MM.1S (cell line): Measurements from ENCODE around the gene HS3ST6.

Experiments
- DNase-seq: peaks from one replicate; pipeline ENCODE4 v3.0.0-alpha.2; 2015
- H2AFZ ChIP-seq: fragments of 300-600 bp; sonication (generic); 2 replicates; pipeline ENCODE4 v1.6.0; 2016; ENCODE audit warnings: antibody characterized with exemption, low read length
- H3F3A ChIP-seq: fragments of 300-600 bp; sonication (generic); 2 replicates; pipeline ENCODE4 v1.6.1; 2016; ENCODE audit warnings: mild to moderate bottlenecking, antibody characterized with exemption, low read length, moderate library complexity, mixed read lengths; ENCODE audit not compliant: insufficient read depth
- H3K27ac ChIP-seq: fragments of 300-600 bp; sonication (generic); 2 replicates; pipeline ENCODE4 v1.5.1; 2016; ENCODE audit warnings: mild to moderate bottlenecking, low read length
- H3K27me3 ChIP-seq: fragments of 300-600 bp; sonication (generic); replicated peaks from 2 replicates; pipeline ENCODE4 v1.6.0; 2016; ENCODE audit warnings: low read length; ENCODE audit not compliant: insufficient read depth
- H3K36me3 ChIP-seq: fragments of 300-600 bp; sonication (generic); replicated peaks from 2 replicates; pipeline ENCODE4 v1.6.1; 2016; ENCODE audit warnings: mild to moderate bottlenecking, low read length, mixed read lengths; ENCODE audit not compliant: insufficient read depth
- H3K4me1 ChIP-seq: fragments of 300-600 bp; sonication (generic); 2 replicates; pipeline ENCODE4 v1.6.1; 2016; ENCODE audit warnings: low read length, mixed read lengths
- H3K4me2 ChIP-seq: fragments of 300-600 bp; sonication (generic); 2 replicates; pipeline ENCODE4 v1.6.0; 2016; ENCODE audit warnings: low read depth, low read length
- H3K4me3 ChIP-seq: fragments of 300-600 bp; sonication (generic); 2 replicates; pipeline ENCODE4 v1.5.1; 2016; ENCODE audit warnings: low read length, mixed read lengths
- H3K79me2 ChIP-seq: fragments of 300-600 bp; sonication (generic); 2 replicates; pipeline ENCODE4 v1.6.1; 2016; ENCODE audit warnings: mixed run types, low read length, mixed read lengths
- H3K9ac ChIP-seq: fragments of 300-600 bp; sonication (generic); 2 replicates; pipeline ENCODE4 v1.6.1; 2016; ENCODE audit warnings: low read length, mixed read lengths
- H3K9me2 ChIP-seq: fragments of 300-600 bp; sonication (generic); replicated peaks from 2 replicates; pipeline ENCODE4 v1.6.1; 2016; ENCODE audit warnings: mild to moderate bottlenecking, low read length, mixed read lengths; ENCODE audit not compliant: insufficient read depth
- H3K9me3 ChIP-seq: fragments of 300-600 bp; sonication (generic); replicated peaks from 2 replicates; pipeline ENCODE4 v1.6.1; 2016; ENCODE audit warnings: mild to moderate bottlenecking, low read length, mixed read lengths; ENCODE audit not compliant: insufficient read depth
- H4K20me1 ChIP-seq: fragments of 300-600 bp; sonication (generic); 2 replicates; pipeline ENCODE4 v1.6.1; 2016; ENCODE audit warnings: mild to moderate bottlenecking, low read length, moderate library complexity, mixed read lengths; ENCODE audit not compliant: insufficient read depth
- EZH2 ChIP-seq: fragments of 300-600 bp; sonication (generic); optimal IDR thresholded peaks from 2 replicates; pipeline ENCODE3; 2017; ENCODE audit warnings: low read depth, mild to moderate bottlenecking, antibody characterized with exemption, low read length, mixed read lengths
- EZH2phosphoT487 ChIP-seq: fragments of 300-600 bp; sonication (generic); IDR thresholded peaks from 2 replicates; pipeline ENCODE4 v1.6.1; 2018; ENCODE audit warnings: antibody characterized with exemption, low read length
- TF ChIP-seq, protein P1 (sequence below): fragments of 300-600 bp; sonication (generic); IDR thresholded peaks from 2 replicates; pipeline ENCODE4 v1.5.1; 2016; ENCODE audit warnings: antibody characterized with exemption, low read length, mixed read lengths

HS3ST6 gene

DNA sequence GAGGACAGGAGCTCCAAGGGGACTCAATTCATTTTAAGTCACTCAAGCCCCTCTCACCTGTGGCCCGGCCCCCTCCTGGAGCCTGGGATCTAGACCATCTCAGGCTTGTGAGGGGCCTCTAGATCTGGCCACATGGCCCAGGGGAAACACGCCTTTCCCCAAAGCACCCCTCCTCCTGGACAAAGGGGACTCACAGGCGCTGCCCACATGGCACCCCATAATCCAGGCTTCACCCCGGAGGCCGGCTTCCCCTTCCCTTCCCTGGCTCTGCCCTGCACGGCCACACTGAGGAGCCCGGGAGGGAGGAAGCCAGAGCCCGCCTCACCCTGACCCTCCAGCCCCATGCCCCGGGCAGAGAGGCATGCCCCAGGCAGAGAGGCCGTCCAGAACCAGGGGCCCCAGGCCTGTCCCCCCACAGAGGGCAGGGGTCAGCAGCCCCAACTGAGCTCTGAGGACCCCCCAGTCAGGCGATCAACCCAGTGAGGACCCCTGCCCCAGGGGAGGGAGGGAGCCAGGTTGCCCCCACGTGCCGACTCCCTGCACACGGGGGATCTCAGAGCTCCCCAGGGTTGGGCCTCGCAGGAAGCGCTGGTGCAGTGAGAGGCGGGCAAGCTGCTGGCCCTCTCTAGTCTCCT, 10.9 kb downstream of the HS3ST6 start:
- no peaks in the 10 kb centered on the region for H3K36me3 ChIP-seq
- H3K79me2 ChIP-seq = no peaks in the 10 kb centered on the region
- no peak overlapping the region for H3K9ac ChIP-seq
- no peaks in the 10 kb centered on the region for H3F3A ChIP-seq
- no peak overlapping the region for H3K4me3 ChIP-seq
- H4K20me1 ChIP-seq = no peaks in the 10 kb centered on the region
- no peak overlapping the region for H2AFZ ChIP-seq
- H3K27ac ChIP-seq = no peak overlapping the region
- H3K27me3 ChIP-seq = 0 out of 2 replicates have a peak, but pooled peaks cover 5% of the 10 kb centered on the region
- no peak overlapping the region for H3K4me2 ChIP-seq
- TF ChIP-seq EZH2phosphoT487 = no peak
- TF ChIP-seq, protein P1, sequence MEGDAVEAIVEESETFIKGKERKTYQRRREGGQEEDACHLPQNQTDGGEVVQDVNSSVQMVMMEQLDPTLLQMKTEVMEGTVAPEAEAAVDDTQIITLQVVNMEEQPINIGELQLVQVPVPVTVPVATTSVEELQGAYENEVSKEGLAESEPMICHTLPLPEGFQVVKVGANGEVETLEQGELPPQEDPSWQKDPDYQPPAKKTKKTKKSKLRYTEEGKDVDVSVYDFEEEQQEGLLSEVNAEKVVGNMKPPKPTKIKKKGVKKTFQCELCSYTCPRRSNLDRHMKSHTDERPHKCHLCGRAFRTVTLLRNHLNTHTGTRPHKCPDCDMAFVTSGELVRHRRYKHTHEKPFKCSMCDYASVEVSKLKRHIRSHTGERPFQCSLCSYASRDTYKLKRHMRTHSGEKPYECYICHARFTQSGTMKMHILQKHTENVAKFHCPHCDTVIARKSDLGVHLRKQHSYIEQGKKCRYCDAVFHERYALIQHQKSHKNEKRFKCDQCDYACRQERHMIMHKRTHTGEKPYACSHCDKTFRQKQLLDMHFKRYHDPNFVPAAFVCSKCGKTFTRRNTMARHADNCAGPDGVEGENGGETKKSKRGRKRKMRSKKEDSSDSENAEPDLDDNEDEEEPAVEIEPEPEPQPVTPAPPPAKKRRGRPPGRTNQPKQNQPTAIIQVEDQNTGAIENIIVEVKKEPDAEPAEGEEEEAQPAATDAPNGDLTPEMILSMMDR = no peak
- TF ChIP-seq EZH2 = no peak
- H3K9me3 ChIP-seq = no peaks in the 10 kb centered on the region
- no peak for DNase-seq
- H3K9me2 ChIP-seq = no peaks in the 10 kb centered on the region
- peaks cover 8% of the 10 kb centered on the region for H3K4me1 ChIP-seq

DNA sequence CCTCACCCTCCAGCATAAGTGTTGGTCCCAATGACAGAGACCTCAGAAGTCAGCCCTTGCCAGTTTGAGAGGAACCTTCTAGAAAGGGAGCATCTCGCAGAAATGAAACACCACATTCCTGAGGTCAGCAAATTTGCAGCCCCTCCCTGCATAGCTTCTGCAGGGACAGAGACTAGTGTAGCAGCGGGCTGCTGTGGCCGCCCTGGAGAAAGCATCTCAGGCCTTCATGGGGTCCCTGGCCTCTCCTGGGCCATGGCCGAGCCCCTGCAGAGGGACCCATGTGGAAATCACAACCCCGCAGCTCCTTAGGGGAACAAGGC, 11.4 kb downstream of the HS3ST6 start:
- Histone ChIP-seq H3K4me1 (peaks cover 8% of the 10 kb centered on the region), H3F3A (no peaks in the 10 kb centered on the region), H3K4me2 (no peak overlapping the region), H3K27me3 (0 out of 2 replicates have a peak, but pooled peaks cover 5% of the 10 kb centered on the region), H3K36me3 (no peaks in the 10 kb centered on the region), H3K9ac (no peak overlapping the region), H3K9me3 (no peaks in the 10 kb centered on the region), H3K79me2 (no peaks in the 10 kb centered on the region), H4K20me1 (no peaks in the 10 kb centered on the region), H3K4me3 (no peak overlapping the region), H3K9me2 (no peaks in the 10 kb centered on the region), H2AFZ (peak overlapping the region; percentile 27; the same call in 1 of the 2 replicates), H3K27ac (no peak overlapping the region)
- TF ChIP-seq, protein P1 = no peak
- TF ChIP-seq EZH2 (no peak), EZH2phosphoT487 (no peak)
- DNase-seq = peak; percentile 9

DNA sequence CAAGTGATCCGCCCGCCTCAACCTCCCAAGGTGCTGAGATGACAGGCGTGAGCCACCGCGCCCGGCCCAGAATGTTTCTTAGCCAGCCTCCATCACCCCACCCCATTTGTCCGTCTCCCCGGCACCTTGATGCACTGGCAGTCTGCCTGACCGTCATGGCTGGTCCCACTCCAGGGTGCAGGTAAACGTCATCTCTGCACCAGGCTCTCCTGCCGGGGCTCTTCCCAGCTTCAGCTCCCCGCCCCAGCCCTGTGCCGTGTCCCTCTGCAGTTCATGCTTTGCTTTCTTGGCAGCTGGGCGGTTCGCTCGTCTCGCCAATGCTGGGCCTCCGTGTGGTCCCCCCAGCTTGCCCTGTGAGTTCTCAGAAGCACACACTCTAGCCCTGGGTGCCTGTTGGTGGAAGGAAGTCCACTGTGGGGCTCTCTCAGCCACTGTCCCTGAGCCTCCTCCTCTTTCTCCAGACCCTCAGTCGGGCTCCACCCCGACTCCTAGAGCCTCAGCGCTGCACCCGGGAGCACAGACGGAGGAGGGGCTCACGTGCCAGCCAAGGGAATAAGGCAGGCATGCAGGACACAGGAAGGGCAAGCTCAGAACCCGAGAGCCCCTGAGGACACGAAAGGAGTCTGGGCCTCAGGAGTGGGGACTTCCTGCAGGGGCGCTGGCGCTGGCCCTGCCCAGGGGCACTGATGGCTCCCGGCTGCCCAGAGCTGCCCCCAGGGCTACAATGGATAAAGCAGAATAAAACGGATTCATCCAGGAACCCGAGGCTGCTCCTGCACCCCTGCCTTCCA, 12.0 kb downstream of the HS3ST6 start:
- Histone ChIP-seq H3K79me2 (no peaks in the 10 kb centered on the region), H3K9me3 (no peaks in the 10 kb centered on the region), H3K27ac (no peak overlapping the region), H3F3A (no peaks in the 10 kb centered on the region), H3K4me3 (no peak overlapping the region), H2AFZ (peak overlapping the region; percentile 27; the same call in 1 of the 2 replicates), H3K36me3 (no peaks in the 10 kb centered on the region), H3K27me3 (0 out of 2 replicates have a peak, but pooled peaks cover under 1% of the 10 kb centered on the region), H4K20me1 (no peaks in the 10 kb centered on the region), H3K9me2 (no peaks in the 10 kb centered on the region), H3K4me2 (no peak overlapping the region), H3K9ac (no peak overlapping the region), H3K4me1 (peaks cover 8% of the 10 kb centered on the region)
- no peak for TF ChIP-seq EZH2phosphoT487
- TF ChIP-seq, protein P1 = no peak
- no peak for TF ChIP-seq EZH2
- DNase-seq = no peak
